Spleen (tissue), 11 donors: ENCODE measurements around the gene RNLS. TPM values are rescaled to one million over a fixed set of nuclear protein-coding genes. Genes with fewer than 3 reads are reported as not detected.
A peak's percentile ranks its signal among the peaks of the same experiment; 100 is the strongest.

ENCODE experiments used
- DNase-seq: peaks from one replicate; pipeline ENCODE4 v3.0.0-alpha.2; 2020
- H3K27ac ChIP-seq, 8 donors: fragments of 200-600 bp; sonication (generic) in 7 of 8; 1 replicate in 4 of 8; 2 replicates in 4 of 8; pipeline versions ENCODE4 v1.5.0 to v1.8.0; 2016 to 2021; ENCODE audit warnings: inconsistent platforms in 4 of 8, mild to moderate bottlenecking in 4 of 8, moderate library complexity in 1 of 8
- H3K27me3 ChIP-seq, 7 donors: fragments of 200-600 bp; sonication (generic) in 6 of 7; replicated peaks in 1 of 7; 1 replicate in 4 of 7; 2 replicates in 3 of 7; pipeline versions ENCODE4 v1.5.0 to v1.8.0; 2016 to 2021; ENCODE audit warnings: inconsistent platforms in 3 of 7, mild to moderate bottlenecking in 1 of 7
- H3K36me3 ChIP-seq, 6 donors: fragments of 200-600 bp; sonication (generic) in 5 of 6; 1 replicate in 4 of 6; 2 replicates in 2 of 6; pipeline versions ENCODE4 v1.5.0 to v1.8.0; 2016 to 2021; ENCODE audit warnings: inconsistent platforms in 2 of 6
- H3K4me1 ChIP-seq, 6 donors: fragments of 200-600 bp; sonication (generic) in 5 of 6; 1 replicate in 3 of 6; 2 replicates in 3 of 6; pipeline versions ENCODE4 v1.5.0 to v1.8.0; 2016 to 2021; ENCODE audit warnings: inconsistent platforms in 3 of 6
- H3K4me3 ChIP-seq, 8 donors: fragments of 200-600 bp; sonication (generic) in 7 of 8; 1 replicate in 4 of 8; 2 replicates in 4 of 8; pipeline versions ENCODE4 v1.5.0 to v1.8.0; 2016 to 2021; ENCODE audit warnings: inconsistent platforms in 4 of 8, mild to moderate bottlenecking in 4 of 8, moderate library complexity in 2 of 8
- H3K9me3 ChIP-seq, 8 donors: fragments of 200-600 bp; sonication (generic) in 7 of 8; 1 replicate in 4 of 8; 2 replicates in 4 of 8; pipeline versions ENCODE4 v1.5.0 to v1.8.0; 2016 to 2021; ENCODE audit warnings: inconsistent platforms in 4 of 8
- POLR2A ChIP-seq, 3 donors: fragments of 450-650 bp; IDR thresholded peaks; one replicate each; pipeline ENCODE4 v1.5.1; 2017; ENCODE audit warnings: antibody characterized with exemption in 3 of 3, mild to moderate bottlenecking in 1 of 3
- POLR2AphosphoS5 ChIP-seq, 3 donors: sonication (generic); formaldehyde crosslinking; IDR thresholded peaks; one replicate each; pipeline ENCODE4 v1.5.1; 2017; ENCODE audit warnings: antibody characterized with exemption in 3 of 3
- WGBS, 5 donors: extraction: QIAGEN DNeasy Blood & Tissue Kit in 3 of 5; methylation state at CpG; one replicate each; pipeline versions ENCODE4 v1.1.5 to v1.1.7; 2013 to 2018; 5-methylcytosine and 5-hydroxymethylcytosine counted together
- intact Hi-C: fragments of 100-400 bp; cut with DNase I; formaldehyde crosslinking; loops from one replicate; pipeline ENCODE4 v1.15.0; 2023; ENCODE audit warnings: low total_unique reads
- polyA plus RNA-seq, 3 donors: library from polyadenylated mRNA; stranded (reverse); fragments of 200-250 nt; gene quantifications; one replicate each; pipeline ENCODE4 v1.2.1, GENCODE V29; 2013
- total RNA-seq, 7 donors: library from RNA; depleted of rRNA in 3 of 7; stranded (reverse); fragments of >200 nt in 3 of 7; fragmentation: NEBNext Ultra II Directional in 4 of 7; extraction: Animal tissue kit (Norgen Biotek cat#: 25700) in 4 of 7; gene quantifications; one replicate each; pipeline versions ENCODE4 v1.1.0 to v1.2.1, GENCODE V29; 2016 to 2021
- TF ChIP-seq, protein P1 (sequence below), 11 experiments: fragments of 200-600 bp in 7 of 11; fragments of 450-650 bp in 4 of 11; sonication (generic) in 4 of 11; IDR thresholded peaks in 8 of 11; conservative IDR thresholded peaks in 3 of 11; 1 replicate in 7 of 11; 2 replicates in 4 of 11; pipeline versions ENCODE4 v1.4.0 to v1.8.0; 2016 to 2021; ENCODE audit warnings: antibody characterized with exemption in 11 of 11, inconsistent platforms in 4 of 11, mild to moderate bottlenecking in 1 of 11
- donor health status: healthy with polysubstance abuse.
- donor health status: DM: no; HTN: no; CAD: no; lungs with moderate emphysema.
- donor health status: DM: no; HTN: no; CAD: no.
- donor health status: Bipolar disorder and iron deficiency.
- donor health status: healthy.
- donor health status: DM: no; HTN: no; CAD: no.
- donor health status: DM: yes; HTN: yes; CAD: no.

RNLS gene
- total and polyA plus RNA-seq, 10 donors, result 4.5 to 28.8 (median 8.5) TPM

DNA sequence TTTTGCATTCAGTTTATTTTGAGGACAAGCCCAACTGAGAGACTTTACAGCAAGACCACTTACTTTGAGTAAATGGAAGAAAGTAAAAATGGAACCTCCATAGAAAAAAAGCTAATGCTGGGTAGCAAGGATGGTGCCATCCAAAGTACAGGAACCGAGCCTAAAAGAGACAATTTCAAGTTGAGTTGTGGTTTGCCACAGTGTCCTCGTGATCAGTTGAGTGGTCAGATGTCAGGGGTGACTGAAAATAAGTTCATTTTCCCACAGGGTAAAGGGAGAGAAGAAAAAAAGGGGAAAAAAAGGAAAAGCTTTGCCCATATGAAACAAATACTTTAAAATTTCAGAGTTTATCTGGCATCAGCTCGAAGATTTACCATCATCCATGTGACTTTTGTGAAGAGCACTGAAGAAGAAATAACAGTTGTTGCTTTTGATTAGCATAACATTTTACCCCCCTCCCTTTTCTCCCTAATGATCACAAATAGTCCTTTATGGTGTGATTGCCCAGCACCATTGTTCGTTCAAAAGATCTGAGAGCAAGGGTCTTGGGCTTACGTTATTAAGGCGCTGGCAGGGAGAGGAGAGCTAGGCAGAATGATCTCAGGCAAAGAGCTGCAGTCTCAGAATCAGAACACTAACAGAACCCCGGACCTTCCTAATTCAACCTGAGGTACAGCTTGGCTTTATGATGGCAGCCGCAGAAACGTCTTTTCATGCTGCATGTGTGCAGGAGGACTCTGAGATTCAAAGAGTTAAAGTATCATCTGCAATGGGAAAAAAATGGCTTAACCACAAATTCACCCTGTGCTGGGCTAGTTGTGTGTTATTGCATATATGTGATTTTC lies 338.1 kb downstream of the RNLS start:
- no peak for DNase-seq
- H3K27ac ChIP-seq, result peak overlapping the region in 3 of 8 donors; percentile 61 to 65 (median 61)
- intact Hi-C loops, result no loop called here
- 75 to 80% (median 79%) methylated on average over 9 of the region's 9 CpGs for WGBS, 5 donors
- TF ChIP-seq, protein P1, sequence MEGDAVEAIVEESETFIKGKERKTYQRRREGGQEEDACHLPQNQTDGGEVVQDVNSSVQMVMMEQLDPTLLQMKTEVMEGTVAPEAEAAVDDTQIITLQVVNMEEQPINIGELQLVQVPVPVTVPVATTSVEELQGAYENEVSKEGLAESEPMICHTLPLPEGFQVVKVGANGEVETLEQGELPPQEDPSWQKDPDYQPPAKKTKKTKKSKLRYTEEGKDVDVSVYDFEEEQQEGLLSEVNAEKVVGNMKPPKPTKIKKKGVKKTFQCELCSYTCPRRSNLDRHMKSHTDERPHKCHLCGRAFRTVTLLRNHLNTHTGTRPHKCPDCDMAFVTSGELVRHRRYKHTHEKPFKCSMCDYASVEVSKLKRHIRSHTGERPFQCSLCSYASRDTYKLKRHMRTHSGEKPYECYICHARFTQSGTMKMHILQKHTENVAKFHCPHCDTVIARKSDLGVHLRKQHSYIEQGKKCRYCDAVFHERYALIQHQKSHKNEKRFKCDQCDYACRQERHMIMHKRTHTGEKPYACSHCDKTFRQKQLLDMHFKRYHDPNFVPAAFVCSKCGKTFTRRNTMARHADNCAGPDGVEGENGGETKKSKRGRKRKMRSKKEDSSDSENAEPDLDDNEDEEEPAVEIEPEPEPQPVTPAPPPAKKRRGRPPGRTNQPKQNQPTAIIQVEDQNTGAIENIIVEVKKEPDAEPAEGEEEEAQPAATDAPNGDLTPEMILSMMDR (IDR thresholded peaks at IDR 0.05 in 8 of 11, conservative IDR thresholded peaks at IDR 0.05 in 3 of 11), result no peak
- TF ChIP-seq POLR2A (IDR thresholded peaks at IDR 0.05) (no peak), POLR2AphosphoS5 (IDR thresholded peaks at IDR 0.05) (no peak)
- H3K36me3 ChIP-seq, result no peaks in the 10 kb centered on the region
- H3K4me1 ChIP-seq, result peaks cover 8 to 27% (median 20%) of the 10 kb centered on the region in 6 donors
- no peak overlapping the region for H3K4me3 ChIP-seq
- H3K27me3 ChIP-seq, result no peaks in the 10 kb centered on the region
- H3K9me3 ChIP-seq, result no peaks in the 10 kb centered on the region

GRCh38 chr10:88243836-88244730 lies 339.0 kb downstream of the RNLS start:
- peak; percentile 70 for DNase-seq

DNA sequence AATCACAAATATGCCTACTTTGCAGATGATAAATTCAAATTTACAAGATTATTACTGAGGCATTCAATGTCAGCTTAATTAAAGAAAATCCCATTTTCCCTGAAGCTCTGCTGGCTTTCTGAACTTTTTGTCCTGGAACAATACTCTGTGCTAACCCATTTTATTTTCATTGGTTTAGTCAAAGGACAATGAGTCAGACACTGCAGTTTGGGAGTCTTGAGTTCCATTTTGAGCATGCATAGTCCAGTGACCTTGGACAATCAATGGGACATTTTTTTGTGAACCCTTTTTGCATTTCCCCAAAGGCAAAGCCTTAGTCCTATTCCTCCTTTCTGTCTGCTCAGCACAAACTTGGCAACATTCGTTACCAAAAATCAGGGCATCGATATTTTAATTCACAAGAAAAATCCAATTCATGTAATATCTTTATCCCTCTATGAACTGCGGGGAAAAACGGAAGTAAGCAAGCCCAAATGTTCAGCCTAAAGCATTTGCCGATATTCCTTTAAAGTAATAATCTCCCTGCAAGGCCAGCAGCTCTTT lies 339.8 kb downstream of the RNLS start:
- H3K36me3 ChIP-seq, result no peaks in the 10 kb centered on the region
- TF ChIP-seq POLR2AphosphoS5 (IDR thresholded peaks at IDR 0.05) (no peak), POLR2A (IDR thresholded peaks at IDR 0.05) (no peak)
- TF ChIP-seq, protein P1 (IDR thresholded peaks at IDR 0.05 in 8 of 11, conservative IDR thresholded peaks at IDR 0.05 in 3 of 11), result no peak
- no peaks in the 10 kb centered on the region for H3K9me3 ChIP-seq
- WGBS, 5 donors, result 65 to 88% (median 73%) methylated on average over 5 of the region's 5 CpGs
- peak overlapping the region in 1 of 8 donors; percentile 40 for H3K4me3 ChIP-seq
- H3K27ac ChIP-seq, result peak overlapping the region in 5 of 8 donors; percentile 52 to 71 (median 61)
- peaks cover 8 to 27% (median 20%) of the 10 kb centered on the region in 6 donors for H3K4me1 ChIP-seq
- intact Hi-C loops, result no loop called here
- no peak for DNase-seq
- no peaks in the 10 kb centered on the region for H3K27me3 ChIP-seq

More at GRCh38 chr10:88243836-88244730, 339.0 kb downstream of the RNLS start:
- H3K4me1 ChIP-seq, result peaks cover 8 to 27% (median 20%) of the 10 kb centered on the region in 6 donors
- intact Hi-C loops, result no loop called here
- H3K36me3 ChIP-seq, result no peaks in the 10 kb centered on the region
- WGBS, 5 donors, result 46 to 72% (median 62%) methylated on average over 12 of the region's 12 CpGs
- no peaks in the 10 kb centered on the region for H3K27me3 ChIP-seq
- peak overlapping the region in 5 of 8 donors; percentile 52 to 71 (median 61) for H3K27ac ChIP-seq
- peak overlapping the region in 2 of 8 donors; percentile 4 to 40 for H3K4me3 ChIP-seq
- no peak for TF ChIP-seq POLR2A (IDR thresholded peaks at IDR 0.05)
- peak in 2 of 3 donors; percentile 42 to 47 for TF ChIP-seq POLR2AphosphoS5 (IDR thresholded peaks at IDR 0.05)
- TF ChIP-seq, protein P1 (IDR thresholded peaks at IDR 0.05 in 8 of 11, conservative IDR thresholded peaks at IDR 0.05 in 3 of 11), result no peak
- no peaks in the 10 kb centered on the region for H3K9me3 ChIP-seq
